Midbrain (tissue), 1 donor: ENCODE measurements around the gene CDK9.
A peak's percentile ranks its signal among the peaks of the same experiment; 100 is the strongest.
"Not testable (repeated sequence)": the region's sequence is repeated elsewhere in the genome, so short reads cannot be mapped to it uniquely, and the experiment has no call there.

Experiments
- DNase-seq: peaks from one replicate; lab custom pipeline; 2025; lab: John Stamatoyannopoulos, UW

The CDK9 gene

DNA sequence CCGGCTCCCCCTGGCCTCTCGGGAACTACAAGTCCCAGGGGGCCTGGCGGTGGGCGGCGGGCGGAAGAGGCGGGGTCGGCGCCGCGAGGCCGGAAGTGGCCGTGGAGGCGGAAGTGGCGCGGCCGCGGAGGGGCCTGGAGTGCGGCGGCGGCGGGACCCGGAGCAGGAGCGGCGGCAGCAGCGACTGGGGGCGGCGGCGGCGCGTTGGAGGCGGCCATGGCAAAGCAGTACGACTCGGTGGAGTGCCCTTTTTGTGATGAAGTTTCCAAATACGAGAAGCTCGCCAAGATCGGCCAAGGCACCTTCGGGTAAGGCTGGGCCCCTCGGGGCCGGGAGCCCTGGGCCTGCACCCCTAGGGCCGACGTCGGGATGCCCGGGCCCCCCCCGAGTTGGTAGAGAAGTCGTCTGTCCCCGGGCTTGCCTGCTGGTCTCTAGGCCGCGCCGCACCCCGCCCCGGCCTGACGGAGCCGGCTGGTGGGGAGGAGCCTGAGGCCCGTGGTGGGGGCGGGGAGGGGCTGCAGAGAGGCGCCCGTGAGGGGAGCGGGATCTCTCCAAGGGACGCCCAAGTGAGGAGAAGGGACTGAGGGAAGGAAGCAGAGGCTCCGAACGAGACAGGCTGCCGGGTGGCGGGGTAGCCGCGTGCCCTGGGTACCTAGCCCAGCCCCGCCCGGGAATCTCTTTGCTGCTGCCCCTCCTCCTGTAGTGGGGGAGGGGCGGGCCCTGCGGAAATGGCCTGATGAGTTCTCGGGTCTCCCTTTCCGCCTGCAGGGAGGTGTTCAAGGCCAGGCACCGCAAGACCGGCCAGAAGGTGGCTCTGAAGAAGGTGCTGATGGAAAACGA, at the start of gene CDK9:
CDK9 (plus strand) TSS at position 102 of the 840 bp plus-strand sequence; CDS start at position 217, 115 bp downstream.
- peak; percentile 84 for DNase-seq

DNA sequence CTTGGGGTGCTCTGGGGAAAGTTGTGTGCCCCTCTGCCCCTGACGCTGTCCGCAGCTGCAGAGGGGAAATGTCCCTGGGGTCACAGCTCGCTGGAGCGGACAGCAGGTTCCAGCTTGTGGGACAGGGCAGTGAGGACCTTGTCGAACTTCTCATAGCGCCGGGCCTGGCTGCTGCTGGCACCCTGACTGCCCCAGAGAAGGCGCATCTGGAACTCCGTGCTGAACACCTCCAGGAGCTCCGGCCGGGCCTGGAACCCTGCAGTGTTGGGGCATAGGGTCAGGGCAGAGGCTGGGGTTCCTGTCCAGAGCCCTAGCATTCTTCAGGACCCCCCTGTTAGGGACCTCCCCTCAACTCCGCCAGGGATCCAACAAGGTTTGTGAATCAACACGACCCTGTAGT, 47.2 kb upstream of the CDK9 start:
- DNase-seq: no peak

DNA sequence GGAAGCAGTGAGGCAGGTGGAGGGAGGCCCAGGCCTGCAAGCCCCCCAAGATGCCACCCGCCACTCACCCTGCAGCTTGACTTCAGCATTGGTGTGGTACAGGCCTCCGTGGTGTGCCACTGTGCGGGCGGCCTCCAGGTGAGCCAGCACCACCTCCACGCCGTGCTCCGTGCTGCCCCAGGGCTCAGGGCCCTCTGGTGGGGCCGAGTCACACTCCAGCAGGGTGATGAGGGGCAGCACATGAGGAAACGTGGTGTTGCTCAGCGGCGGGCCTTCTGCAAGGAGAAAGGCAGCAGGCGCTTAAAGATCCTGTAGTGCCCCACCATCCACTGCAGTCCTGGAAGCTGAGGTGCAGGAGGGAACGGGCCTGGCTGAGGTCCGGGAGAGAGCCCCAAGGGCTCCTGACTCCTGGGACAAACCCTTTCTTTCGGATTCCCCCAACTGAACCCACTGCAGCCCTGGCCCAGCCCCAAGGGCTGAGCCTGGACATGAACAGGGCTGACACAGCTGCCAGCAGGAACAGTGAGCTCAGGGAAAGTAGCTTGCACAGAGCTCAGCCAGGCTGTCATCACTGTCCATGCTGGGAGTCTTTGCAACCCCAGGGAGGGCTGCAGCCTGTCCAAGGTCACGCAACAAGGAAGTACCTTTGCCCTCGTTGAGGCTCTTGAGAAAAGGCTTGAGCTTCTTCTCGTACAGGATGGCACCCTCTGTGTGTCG, 46.1 kb upstream of the CDK9 start:
- DNase-seq: no peak

DNA sequence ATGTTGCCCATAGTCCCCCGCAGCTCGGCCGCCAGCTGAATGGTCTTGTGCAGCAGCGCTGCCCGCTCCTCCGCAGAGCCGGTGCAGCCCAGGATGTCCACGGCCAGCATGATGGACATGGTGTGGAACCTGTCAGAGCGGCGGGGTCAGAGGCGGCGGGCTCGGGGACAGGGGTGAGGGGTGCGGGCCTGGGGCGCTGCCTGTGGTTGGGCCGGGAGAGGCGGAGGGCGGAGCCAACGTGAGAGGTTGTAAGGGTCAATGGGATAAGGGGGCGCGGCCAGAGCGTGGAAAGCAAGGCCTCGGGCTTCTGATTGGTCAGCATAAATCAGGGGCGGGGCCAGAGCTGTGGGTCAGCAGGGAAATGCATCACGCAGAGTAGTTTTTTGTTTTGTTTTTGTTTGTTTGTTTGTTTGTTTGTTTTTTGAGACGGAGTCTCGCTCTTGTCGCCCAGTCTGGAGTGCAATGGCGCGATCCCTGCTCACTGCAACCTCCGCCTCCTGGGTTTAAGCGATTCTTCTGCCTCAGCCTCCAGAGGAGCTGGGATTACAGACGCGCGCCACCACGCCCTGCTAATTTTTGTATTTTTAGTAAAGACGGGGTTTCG, 43.9 kb upstream of the CDK9 start:
- peak; percentile 87 for DNase-seq

DNA sequence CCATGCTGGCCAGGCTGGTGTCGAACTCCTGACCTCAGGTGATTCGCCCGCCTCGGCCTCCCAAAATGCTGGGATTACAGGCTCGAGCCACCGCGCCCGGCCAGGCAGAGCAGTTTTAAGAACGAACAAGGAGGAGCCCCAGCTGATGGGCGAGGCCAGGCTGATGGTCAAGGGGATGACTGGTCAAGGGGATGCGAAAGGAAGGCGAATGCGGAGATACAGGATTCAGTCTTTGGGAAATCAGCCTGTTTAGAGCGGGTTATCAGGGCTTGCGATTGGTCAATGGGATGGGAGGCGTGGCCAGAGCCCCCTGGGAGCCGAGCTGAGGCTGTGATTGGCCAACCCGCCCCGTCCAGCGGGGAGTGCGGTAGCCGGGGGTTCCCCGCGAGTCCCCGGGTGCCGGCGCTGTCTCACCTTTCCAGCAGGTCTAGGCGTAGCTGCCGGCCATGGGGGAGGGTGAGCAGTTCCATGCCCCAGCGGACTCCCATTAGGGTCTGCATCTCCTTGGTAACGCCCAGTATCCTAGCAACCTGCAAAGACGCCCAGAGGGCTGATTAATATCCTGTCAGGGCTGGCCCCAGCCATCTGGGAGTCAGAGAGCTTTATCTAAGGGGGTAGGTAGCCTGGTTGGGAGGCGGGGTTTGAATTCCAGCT, 43.3 kb upstream of the CDK9 start:
- DNase-seq: no peak

DNA sequence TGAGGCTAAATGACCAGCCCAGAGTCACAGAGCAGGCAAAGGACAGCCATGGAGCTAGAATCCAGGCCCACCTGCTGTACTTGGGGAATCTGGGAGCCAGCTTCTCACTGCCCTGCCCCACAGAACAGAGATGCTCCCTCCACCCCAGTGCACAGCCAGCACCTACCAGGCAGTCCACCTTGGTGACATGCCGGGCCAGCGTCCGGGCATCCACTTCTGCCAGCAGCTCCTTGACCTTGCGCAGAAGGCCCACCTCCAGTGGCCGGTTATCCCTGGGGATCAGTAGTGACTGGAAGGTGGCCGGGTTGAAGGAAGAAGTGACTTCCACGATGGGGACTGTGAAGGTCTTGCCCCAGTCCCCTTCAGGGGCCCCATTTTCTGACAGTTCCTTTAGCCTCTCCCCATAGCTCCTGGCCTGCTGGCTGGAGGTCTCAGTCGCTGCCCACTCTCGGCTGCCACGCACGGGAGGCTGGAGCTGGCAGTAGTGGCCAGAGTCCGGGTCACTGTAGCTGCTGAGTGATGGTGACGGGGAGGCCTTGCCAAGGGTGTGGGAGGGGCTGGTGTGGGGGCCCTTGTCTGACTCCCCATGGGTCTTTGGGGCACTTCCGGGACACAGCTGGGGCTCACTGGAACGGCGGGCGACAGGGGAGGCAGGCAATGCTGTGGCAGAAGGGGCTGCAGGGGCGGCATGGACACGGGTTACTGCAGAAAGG, 41.3 kb upstream of the CDK9 start:
- DNase-seq: no peak

DNA sequence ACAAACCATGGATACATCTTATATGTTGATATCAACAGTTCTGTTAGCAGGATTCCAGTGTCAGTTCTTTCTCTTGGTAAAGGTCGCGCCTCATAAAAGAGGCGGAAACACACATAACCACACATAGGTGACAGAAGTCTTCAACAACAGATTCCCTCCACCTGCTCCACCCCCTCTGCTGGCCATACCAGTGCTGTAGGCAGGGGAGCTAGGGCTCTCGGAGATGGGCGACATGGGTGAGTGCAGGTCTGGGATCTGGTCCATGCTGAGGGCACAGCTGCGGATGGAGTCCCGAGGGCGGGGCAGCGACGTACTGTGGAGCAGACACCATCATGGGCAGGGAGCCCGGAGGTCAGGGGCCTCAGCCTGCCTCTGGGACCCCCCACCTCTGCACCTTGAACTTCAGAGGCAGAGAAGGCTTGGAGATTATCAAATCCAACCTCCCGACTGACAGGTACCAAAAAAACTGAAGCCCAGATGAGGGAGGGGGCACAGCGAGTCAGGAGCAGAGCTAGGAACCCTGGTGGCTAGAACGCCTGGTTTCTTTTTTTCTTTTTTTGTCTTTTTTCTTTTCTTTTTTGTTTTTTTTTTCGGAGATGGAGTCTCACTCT, 38.8 kb upstream of the CDK9 start:
- DNase-seq: no peak

DNA sequence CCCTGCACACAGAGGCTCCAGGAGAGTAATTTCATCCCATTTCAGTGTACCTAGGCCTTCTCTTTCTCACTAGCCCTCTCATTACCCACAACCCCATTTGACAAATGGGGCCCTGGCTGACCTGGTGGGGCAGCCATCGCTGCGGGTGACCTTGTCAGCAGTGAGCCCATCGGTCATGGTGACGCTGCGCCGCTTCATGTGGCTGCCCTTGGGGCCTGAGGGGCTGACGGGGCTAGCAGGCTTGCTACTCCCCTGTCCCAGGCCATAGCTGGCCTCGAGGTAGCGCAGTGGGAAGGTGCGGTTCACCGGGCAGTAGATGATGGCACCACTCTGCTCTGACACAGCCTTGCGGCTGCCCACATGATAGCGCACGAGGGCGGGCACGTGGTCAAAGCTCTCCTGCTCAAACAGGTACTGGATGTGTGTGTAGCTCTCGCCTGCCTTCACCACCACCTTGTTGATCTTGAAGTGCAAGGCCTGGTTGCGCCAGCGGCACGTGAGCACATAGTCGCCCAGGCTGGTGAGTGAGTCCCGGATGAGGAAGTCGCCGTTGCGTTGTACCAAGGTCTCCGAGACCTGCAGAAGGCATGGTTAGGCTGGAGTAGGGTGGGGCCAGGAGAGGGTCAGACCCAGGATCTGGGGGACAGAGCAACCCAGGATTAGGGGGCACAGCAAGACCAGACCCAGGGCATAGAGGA, 36.6 kb upstream of the CDK9 start:
- no peak for DNase-seq

DNA sequence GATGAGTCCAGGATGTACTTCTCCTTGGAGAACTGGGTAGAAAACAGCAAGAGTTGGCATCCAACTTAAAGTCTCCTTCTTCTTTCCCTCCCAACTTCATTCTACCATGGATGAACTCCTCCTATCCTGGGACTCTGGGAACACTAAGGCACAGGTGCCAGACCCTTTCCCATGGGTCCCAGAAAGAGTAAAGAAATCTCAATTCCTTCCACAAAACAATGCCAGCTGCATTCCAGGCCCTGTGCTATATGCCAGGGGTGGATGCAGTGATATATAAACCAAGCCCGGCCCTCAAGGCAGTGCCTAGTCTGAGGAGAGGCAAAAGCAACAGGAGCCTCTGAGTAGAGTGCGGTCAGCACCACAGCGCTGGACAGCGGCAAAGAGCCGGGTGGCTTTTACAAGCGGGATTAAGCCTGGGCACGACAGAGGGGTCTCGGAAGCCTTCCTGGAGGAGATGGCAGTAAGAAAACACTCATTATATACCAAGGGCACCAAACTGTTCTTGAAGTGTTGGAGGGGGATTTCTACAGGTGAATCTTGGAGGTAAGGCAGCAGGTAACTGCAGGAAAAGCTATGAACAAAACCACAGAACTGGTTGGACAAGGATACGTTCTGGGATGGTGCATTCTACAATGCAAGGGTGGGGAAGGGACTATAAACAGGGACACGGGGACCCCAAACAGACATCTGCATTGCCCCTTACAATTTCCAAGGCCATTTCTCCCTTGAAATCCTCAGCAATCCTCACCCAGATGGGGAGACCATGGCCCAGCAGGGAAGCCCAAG, 34.4 kb upstream of the CDK9 start:
- DNase-seq: no peak

DNA sequence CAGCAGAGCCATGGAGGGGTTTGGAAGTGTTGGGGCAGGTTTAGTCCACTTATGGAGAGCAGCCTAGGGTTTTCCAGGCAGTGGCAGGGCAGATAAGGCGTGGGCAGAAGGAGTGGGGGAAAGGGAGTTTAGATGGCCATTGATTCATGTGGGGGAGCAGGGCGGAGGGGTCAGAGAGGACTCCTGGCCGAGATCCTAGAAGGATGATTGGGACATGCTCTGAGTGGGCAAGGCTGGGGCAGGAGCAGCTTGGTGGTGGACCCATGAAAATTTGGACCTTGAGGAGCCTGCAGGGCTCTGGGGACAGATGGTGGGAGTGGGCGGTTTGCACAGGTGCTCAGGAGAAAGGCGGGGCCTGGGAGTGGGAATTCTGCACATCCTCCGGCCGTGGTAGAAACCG, 32.7 kb upstream of the CDK9 start:
- no peak for DNase-seq

DNA sequence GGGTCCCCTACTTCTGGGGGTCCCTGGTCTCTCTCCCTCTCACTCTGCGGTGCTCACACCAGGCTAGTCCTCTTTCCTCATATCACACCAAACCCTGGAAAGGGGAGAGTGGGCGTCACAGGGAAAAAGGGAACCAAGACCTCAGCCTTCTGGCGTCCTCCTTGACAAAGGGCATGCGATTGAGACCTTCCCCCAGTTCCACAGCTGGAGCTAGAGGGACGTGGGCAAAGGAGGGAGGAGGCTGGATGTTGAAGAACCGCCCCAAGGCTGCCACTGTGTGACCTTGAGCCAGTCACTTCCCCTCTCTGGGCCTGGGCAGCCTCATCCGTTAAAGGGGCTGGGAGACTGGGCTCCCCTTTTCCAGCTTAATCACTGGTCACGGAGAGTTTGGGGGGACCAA, 32.2 kb upstream of the CDK9 start:
- no peak for DNase-seq

DNA sequence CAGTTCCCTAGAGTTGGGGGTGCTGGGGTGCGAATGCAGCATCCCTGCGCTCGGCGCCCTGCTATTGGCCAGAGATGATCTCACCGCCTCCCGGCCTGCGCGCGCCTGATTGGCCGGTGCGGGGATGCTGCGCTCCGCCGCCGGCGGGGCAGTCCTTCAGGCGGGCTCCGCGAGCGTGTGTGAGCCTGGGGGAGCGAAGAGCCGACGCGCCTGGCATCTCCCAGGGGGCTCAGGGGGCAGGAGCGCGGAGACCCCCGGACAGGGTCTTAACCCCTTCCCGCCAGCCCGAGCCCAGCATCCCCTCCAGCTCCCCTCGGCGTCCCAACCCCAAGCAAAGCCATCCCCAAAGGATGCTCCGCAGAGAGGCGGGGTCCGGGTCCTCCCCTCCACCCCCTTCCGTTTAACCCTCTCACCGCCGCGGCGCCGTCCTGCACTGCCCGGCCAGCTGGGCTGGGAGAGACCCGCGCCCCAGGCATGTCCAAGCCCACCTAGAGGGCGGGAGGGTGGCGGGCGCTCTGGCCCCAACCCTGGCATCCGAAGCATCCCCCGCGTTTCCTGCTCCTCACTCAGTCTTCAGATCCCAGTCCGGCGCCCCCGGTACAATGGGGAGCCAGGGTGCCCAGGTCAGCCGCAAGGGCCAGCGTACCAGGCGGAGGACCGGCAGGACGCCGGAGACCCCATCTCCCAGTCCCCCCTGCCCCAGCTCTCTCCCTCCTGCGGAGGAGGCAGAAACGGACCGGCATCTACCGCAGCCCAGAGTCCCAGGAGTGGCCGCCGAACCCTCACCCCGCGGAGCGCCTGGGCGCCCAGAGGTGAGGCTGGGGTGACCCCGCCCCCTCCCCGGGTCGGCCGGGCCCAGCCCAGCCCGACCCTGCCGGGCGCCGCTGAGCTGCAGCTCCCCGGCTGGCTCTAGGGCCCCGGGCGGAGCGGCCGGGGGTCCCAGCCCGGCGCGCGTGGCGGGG, 31.5 kb upstream of the CDK9 start:
- peak; percentile 37 for DNase-seq

DNA sequence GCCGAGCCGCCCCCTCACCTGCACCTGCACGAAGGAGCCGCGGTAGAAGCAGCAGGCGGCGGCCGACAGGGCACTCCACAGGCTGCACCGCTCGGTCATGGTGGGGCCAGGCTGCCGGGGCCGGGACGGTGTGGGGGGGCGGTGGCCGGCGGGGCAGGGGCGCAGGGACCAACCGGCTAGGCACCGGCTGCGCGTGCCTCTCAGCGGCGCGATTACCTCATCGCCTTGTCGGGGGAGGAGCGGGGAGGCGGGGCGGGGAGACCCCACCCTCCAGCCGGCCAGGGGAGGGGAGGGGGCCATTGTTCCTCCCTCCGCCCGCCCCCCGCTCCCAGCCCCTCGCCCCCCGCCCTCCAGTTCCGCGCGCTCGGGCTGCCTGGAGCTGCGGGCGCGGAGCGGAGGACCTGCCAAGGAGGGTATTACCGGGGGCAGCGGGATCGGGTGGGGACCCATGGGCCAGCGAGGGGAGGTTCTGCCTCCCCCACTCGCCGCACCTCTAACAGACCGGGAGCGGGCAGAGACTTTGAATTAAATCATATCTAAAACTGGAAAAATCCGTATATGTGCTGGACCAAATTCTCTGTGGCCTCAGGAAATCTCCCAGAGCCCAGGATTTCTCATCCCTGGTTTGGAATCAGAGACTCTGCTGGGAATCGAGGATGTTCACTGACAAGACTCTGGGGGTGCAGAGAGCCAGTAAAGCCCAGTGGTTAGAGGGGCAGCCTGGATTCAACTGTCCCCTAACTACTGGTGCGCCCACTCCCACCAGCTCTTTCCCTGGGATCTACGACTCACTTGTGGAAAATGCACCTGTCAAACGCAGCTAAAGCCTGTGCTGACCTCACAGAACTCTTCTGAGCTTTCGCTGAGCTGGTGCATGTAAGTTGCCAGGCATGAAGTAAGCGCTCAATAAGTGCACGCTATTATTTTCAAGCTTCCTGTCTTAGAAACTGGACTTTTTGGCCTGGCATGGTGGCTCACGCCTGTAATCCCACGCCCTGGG, 30.5 kb upstream of the CDK9 start:
- no peak for DNase-seq

DNA sequence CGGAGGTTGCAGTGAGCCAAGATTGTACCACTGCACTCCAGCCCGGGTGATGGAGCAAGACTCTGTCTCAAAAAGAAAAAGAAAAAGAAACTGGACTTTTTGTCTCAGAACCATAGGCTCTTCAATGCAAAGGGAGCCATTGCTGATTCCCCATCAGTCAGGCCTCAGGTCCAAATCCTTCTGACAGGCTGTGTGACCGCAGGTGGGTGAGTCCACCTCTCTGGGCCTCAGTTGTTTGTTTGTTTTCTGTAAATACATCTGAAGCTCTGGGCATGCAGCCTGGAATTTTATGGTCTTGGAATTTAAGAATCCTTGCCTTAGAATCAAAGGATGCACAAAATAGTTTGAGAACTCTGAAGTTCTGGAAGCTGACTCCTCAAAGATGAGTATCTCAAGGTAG, 29.6 kb upstream of the CDK9 start:
- DNase-seq: no peak

DNA sequence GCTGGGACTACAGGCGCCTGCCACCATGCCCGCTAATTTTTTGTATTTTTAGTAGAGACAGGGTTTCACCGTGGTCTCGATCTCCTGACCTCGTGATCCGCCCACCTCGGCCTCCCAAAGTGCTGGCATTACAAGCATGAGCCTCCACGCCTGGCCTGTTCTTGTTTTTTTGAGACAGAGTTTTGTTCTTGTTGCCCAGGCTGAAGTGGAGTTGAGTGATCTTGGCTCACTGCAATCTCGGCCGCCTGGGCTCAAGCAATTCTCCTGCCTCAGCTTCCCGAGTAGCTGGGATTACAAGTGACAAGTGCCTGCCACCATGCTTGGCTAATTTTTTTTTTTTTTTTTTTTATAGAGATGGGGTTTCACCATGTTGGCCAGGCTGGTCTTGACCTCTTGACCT, 29.1 kb upstream of the CDK9 start:
- DNase-seq: not testable (repeated sequence)

DNA sequence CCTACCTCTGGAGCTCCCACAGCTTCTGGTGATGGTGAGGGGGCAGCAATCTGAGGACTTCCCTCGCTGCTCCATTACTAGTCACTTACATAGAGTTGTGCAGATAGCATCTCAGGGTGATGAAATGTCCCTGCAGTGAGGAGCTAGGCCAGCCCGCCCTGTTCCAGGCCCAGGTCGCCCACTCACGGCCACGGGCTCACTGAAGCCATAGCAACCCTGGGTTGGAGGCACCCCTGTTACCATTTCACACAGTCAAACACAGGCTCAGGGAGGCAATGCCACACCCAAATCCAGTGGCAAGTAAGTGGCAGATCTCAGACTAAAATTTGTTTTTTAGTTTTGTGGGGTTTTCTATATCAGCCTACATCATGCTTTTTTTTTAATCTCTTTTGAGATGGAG, 27.0 kb upstream of the CDK9 start:
- DNase-seq: no peak

DNA sequence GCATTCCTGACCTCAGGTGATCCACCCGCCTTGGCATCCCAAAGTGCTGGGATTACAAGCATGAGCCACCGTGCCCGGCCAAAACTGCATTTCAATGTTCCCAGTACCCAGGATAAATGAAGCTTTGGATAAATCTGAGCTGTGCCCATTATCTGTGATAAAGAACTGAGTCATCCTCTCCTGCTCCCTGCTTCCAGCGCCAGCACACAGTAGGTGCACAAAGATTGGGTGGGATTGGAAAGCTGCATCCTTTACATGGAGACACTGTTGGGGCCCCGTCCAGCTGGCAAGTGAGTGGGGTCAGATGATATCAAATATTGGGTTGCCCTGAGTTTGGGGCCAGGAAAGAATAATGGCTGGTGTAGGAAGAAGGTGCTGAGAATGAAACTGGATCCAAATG, 24.8 kb upstream of the CDK9 start:
- DNase-seq: no peak
